Epidermal melanocyte (primary cell): ENCODE results near the gene LACC1.

Experiments
- DNase-seq: peaks from one replicate; pipeline ENCODE4 v3.0.0; 2011; ENCODE audit warnings: low spot score; ENCODE audit not compliant: insufficient read length

The LACC1 gene

GRCh38 chr13:43942286-43942685, 62.6 kb downstream of the LACC1 start:
- DNase-seq = no peak
